Sigmoid colon (tissue), 4 donors: Measurements from ENCODE around the gene ETV6.

Experiments
- EP300 ChIP-seq, 4 donors: sonication (generic); formaldehyde crosslinking; IDR thresholded peaks; one replicate each; pipeline ENCODE4 v1.6.1; 2017; ENCODE audit warnings: antibody characterized with exemption in 4 of 4
- POLR2A ChIP-seq, 2 donors: fragments of 450-650 bp; IDR thresholded peaks; one replicate each; pipeline ENCODE4 v1.6.1; 2016; ENCODE audit warnings: antibody characterized with exemption in 2 of 2, mild to moderate bottlenecking in 2 of 2, moderate library complexity in 2 of 2

GRCh38 chr12:11771356-11771755 lies 121.9 kb downstream of the ETV6 start:
- TF ChIP-seq POLR2A (IDR thresholded peaks at IDR 0.05), result no peak
- TF ChIP-seq EP300 (IDR thresholded peaks at IDR 0.05), result no peak
